Activated CD8-positive, alpha-beta memory T cell treated with anti-CD3 and anti-CD28 coated beads, Interleukin-2, amount 50 U/mL, for 1 hour (primary cell): Measurements from ENCODE around the gene PSENEN.
"Not testable (repeated sequence)": the region's sequence is repeated elsewhere in the genome, so short reads cannot be mapped to it uniquely, and the experiment has no call there.

Experiments used
- DNase-seq: peaks from one replicate; pipeline ENCODE4 v3.0.0-alpha.2; 2020; ENCODE audit errors: extremely low read depth

PSENEN gene

GRCh38 chr19:35718345-35719041, 27.0 kb upstream of the PSENEN start:
- no peak for DNase-seq

GRCh38 chr19:35719402-35720162, 25.9 kb upstream of the PSENEN start:
- DNase-seq, result no peak

GRCh38 chr19:35720163-35720524, 25.3 kb upstream of the PSENEN start:
- DNase-seq, result no peak

- DNase-seq, result no peak
Measured at GRCh38 chr19:35720648-35721047, 24.8 kb upstream of the PSENEN start.

GRCh38 chr19:35721374-35721773, 24.1 kb upstream of the PSENEN start:
- no peak for DNase-seq

GRCh38 chr19:35722461-35722860, 23.0 kb upstream of the PSENEN start:
- no peak for DNase-seq

- no peak for DNase-seq
Measured at GRCh38 chr19:35722897-35723296, 22.6 kb upstream of the PSENEN start.

GRCh38 chr19:35723671-35724070, 21.8 kb upstream of the PSENEN start:
- no peak for DNase-seq

GRCh38 chr19:35724132-35724531, 21.3 kb upstream of the PSENEN start:
- DNase-seq, result not testable (repeated sequence)

- DNase-seq, result no peak
Measured at GRCh38 chr19:35724560-35724959, 20.9 kb upstream of the PSENEN start.

GRCh38 chr19:35725216-35725861, 20.1 kb upstream of the PSENEN start:
- DNase-seq, result no peak

- no peak for DNase-seq
Measured at GRCh38 chr19:35727053-35727955, 18.1 kb upstream of the PSENEN start.

- no peak for DNase-seq
Measured at GRCh38 chr19:35727956-35728706, 17.3 kb upstream of the PSENEN start.

- no peak for DNase-seq
Measured at GRCh38 chr19:35729021-35729420, 16.4 kb upstream of the PSENEN start.

- DNase-seq, result no peak
Measured at GRCh38 chr19:35729763-35730162, 15.7 kb upstream of the PSENEN start.

- no peak for DNase-seq
Measured at GRCh38 chr19:35730326-35730725, 15.1 kb upstream of the PSENEN start.

- no peak for DNase-seq
Measured at GRCh38 chr19:35731353-35731752, 14.1 kb upstream of the PSENEN start.

- DNase-seq, result no peak
Measured at GRCh38 chr19:35731779-35732405, 13.6 kb upstream of the PSENEN start.

- no peak for DNase-seq
Measured at GRCh38 chr19:35732540-35733179, 12.8 kb upstream of the PSENEN start.
